PC-9 (cell line): ENCODE data around the gene CHEK2. TPM values are rescaled to one million over a fixed set of nuclear protein-coding genes. Genes with fewer than 3 reads are reported as not detected.

Experiments
- BruUV-seq: library from RNA; stranded (reverse); fragments of 400-500 nt; replicated peaks from 2 replicates; lab custom pipeline; 2021; lab: Mats Ljungman, UMichigan
- CTCF ChIA-PET: fragments of 300-600 bp; sonication (Branson Sonifier 250); formaldehyde crosslinking; loops from one replicate; lab custom pipeline; 2022; ENCODE audit warnings: antibody characterized with exemption; lab: Charles Lee
- POLR2A ChIA-PET: fragments of 300-600 bp; sonication (Branson Sonifier 250); formaldehyde crosslinking; loops from one replicate; lab custom pipeline; 2022; ENCODE audit warnings: antibody characterized with exemption; ENCODE audit not compliant: unreplicated experiment; lab: Charles Lee
- DNase-seq, 2 experiments: peaks; one replicate each; pipeline versions ENCODE4 v3.0.0 to v3.0.0-alpha.2; 2015 to 2022; ENCODE audit warnings: mixed read lengths in 1 of 2
- H2AFZ ChIP-seq: fragments of 200-600 bp; sonication (generic); 2 replicates; pipeline ENCODE4 v1.8.1; 2017; ENCODE audit warnings: antibody characterized with exemption
- H3F3A ChIP-seq: fragments of 200-600 bp; sonication (generic); 2 replicates; pipeline ENCODE4 v1.8.1; 2017; ENCODE audit warnings: antibody characterized with exemption, mild to moderate bottlenecking, low read depth; ENCODE audit not compliant: insufficient read depth
- H3K27ac ChIP-seq: fragments of 200-600 bp; sonication (generic); 2 replicates; pipeline ENCODE4 v1.6.1; 2016; ENCODE audit warnings: mixed run types
- H3K27me3 ChIP-seq: fragments of 200-600 bp; sonication (generic); 2 replicates; pipeline ENCODE4 v1.6.1; 2016; ENCODE audit warnings: low read depth, mixed run types; ENCODE audit not compliant: insufficient read depth
- H3K36me3 ChIP-seq: fragments of 200-600 bp; sonication (generic); 2 replicates; pipeline ENCODE4 v1.6.1; 2016; ENCODE audit warnings: low read depth, mixed run types
- H3K4me1 ChIP-seq: fragments of 200-600 bp; sonication (generic); replicated peaks from 2 replicates; pipeline ENCODE4 v1.6.1; 2016; ENCODE audit warnings: mixed run types; ENCODE audit not compliant: insufficient read depth
- H3K4me2 ChIP-seq: fragments of 200-600 bp; sonication (generic); 2 replicates; pipeline ENCODE4 v1.6.1; 2017; ENCODE audit warnings: mixed run types
- H3K4me3 ChIP-seq: fragments of 200-600 bp; sonication (generic); 2 replicates; pipeline ENCODE4 v1.6.1; 2016; ENCODE audit warnings: mixed run types
- H3K79me2 ChIP-seq: fragments of 200-600 bp; sonication (generic); 2 replicates; pipeline ENCODE4 v1.6.1; 2017; ENCODE audit warnings: low read depth, mixed run types
- H3K9me2 ChIP-seq: fragments of 200-600 bp; sonication (generic); 2 replicates; pipeline ENCODE4 v1.8.1; 2017; ENCODE audit warnings: mild to moderate bottlenecking; ENCODE audit not compliant: insufficient read depth
- H3K9me3 ChIP-seq: fragments of 200-600 bp; sonication (generic); 2 replicates; pipeline ENCODE4 v1.8.1; 2016; ENCODE audit warnings: low read depth; ENCODE audit not compliant: insufficient read depth
- H4K20me1 ChIP-seq: fragments of 200-600 bp; sonication (generic); 2 replicates; pipeline ENCODE4 v1.8.1; 2017; ENCODE audit not compliant: insufficient read depth
- EZH2 ChIP-seq: fragments of 200-600 bp; sonication (generic); IDR thresholded peaks from 2 replicates; pipeline ENCODE4 v1.8.0; 2017; ENCODE audit warnings: antibody characterized with exemption, low read depth
- intact Hi-C: fragments of 100-400 bp; cut with micrococcal nuclease; formaldehyde crosslinking; loops from one replicate; pipeline ENCODE4 v1.10.0; 2022; ENCODE audit not compliant: unreplicated experiment
- total RNA-seq: library from RNA; stranded (reverse); gene quantifications from 2 replicates; pipeline ENCODE4 v1.2.3, GENCODE V29; 2021
- TF ChIP-seq, protein P1 (sequence below): fragments of 200-600 bp; sonication (generic); conservative IDR thresholded peaks from 2 replicates; pipeline ENCODE4 v1.6.1; 2017; ENCODE audit warnings: mixed run types, antibody characterized with exemption, mild to moderate bottlenecking, moderate library complexity

CHEK2 gene
- total RNA-seq, 1 experiment from 2014 or later: 32.8 TPM

DNA sequence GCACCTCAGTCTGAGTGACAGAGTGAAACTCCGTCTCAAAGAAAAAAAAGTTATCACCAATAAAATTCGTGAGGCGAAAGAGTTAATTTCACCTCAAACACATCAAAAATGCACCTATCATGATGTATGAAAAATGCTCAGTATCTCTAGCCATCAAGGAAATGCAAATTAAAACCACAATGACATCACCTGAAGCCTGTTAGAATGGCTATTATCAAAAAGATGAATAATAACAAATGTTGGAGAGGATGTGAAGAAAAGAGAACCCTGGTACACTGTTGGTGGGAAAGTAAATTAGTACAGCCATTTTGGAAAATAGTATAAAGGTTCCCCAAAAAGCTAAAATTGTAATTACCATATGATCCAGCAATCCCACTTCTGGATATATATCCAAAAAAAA, 23.6 kb downstream of the CHEK2 start:
- Histone ChIP-seq H3K9me3 (no peaks in the 10 kb centered on the region), H2AFZ (no peak overlapping the region), H3K36me3 (no peaks in the 10 kb centered on the region), H3K27ac (no peak overlapping the region), H3K4me3 (no peak overlapping the region), H4K20me1 (no peaks in the 10 kb centered on the region), H3K27me3 (no peaks in the 10 kb centered on the region), H3K4me2 (no peak overlapping the region), H3K4me1 (no peaks in the 10 kb centered on the region), H3K9me2 (no peaks in the 10 kb centered on the region), H3F3A (peaks cover 5% of the 10 kb centered on the region; the same call in 1 of the 2 replicates), H3K79me2 (no peaks in the 10 kb centered on the region)
- intact Hi-C loops: no loop called here
- no TSS peak for BruUV-seq
- no peak for TF ChIP-seq EZH2
- TF ChIP-seq, protein P1, sequence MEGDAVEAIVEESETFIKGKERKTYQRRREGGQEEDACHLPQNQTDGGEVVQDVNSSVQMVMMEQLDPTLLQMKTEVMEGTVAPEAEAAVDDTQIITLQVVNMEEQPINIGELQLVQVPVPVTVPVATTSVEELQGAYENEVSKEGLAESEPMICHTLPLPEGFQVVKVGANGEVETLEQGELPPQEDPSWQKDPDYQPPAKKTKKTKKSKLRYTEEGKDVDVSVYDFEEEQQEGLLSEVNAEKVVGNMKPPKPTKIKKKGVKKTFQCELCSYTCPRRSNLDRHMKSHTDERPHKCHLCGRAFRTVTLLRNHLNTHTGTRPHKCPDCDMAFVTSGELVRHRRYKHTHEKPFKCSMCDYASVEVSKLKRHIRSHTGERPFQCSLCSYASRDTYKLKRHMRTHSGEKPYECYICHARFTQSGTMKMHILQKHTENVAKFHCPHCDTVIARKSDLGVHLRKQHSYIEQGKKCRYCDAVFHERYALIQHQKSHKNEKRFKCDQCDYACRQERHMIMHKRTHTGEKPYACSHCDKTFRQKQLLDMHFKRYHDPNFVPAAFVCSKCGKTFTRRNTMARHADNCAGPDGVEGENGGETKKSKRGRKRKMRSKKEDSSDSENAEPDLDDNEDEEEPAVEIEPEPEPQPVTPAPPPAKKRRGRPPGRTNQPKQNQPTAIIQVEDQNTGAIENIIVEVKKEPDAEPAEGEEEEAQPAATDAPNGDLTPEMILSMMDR: no peak
- DNase-seq: no peak
- ChIA-PET CTCF (no interaction called here), POLR2A (no interaction called here)

DNA sequence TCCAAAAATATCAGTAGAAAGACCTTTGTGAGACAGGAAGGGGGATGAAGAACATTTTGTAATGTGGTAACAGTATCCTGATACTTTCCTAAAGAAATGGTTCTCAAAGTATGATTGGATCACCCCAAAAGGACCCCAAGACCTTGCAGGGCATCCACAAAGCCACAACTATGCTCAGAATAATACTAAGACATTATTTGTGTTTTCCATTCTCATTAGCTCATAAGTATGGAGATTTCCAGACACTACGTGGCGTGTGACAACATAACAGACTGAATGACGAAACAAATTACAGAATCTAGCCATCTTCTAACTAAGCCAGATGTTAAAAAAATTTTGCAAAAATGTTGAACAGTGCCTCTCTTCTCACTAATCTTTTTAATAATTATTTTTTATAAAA, 24.9 kb downstream of the CHEK2 start:
- CTCF ChIA-PET: no interaction called here

DNA sequence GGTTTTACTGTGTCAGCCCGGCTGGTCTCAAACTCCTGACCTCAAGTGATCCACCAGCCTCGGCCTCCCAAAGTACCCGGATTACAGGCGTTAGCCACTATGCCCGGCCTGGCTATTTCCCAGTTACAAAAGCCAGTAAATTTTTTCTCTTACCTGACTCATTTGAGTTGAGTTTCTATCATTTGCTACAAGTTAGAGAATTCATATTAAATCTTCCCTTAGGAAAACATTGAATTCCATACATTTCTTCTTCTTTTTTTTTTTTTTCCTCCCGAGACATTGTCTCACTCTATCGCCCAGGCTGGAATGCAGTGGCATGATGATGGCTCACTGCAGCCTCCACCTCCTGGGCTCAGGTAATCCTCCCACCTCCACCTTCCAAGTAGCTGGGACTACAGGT, 26.0 kb downstream of the CHEK2 start:
- Histone ChIP-seq H3K79me2 (no peaks in the 10 kb centered on the region), H3K27ac (no peak overlapping the region), H3K27me3 (no peaks in the 10 kb centered on the region), H3K4me3 (no peak overlapping the region), H3K4me2 (no peak overlapping the region), H4K20me1 (no peaks in the 10 kb centered on the region), H3K36me3 (no peaks in the 10 kb centered on the region), H3K9me2 (no peaks in the 10 kb centered on the region), H3K4me1 (peaks cover 13% of the 10 kb centered on the region), H3K9me3 (no peaks in the 10 kb centered on the region), H3F3A (peaks cover 24% of the 10 kb centered on the region), H2AFZ (no peak overlapping the region)
- DNase-seq: no peak
- POLR2A ChIA-PET: no interaction called here
- no peak for TF ChIP-seq EZH2
- TF ChIP-seq, protein P1: no peak
- no TSS peak for BruUV-seq
- CTCF ChIA-PET: no interaction called here
- intact Hi-C loops: no loop called here

More for the DNA sequence above, 24.9 kb downstream of the CHEK2 start:
- Histone ChIP-seq H2AFZ (no peak overlapping the region), H4K20me1 (no peaks in the 10 kb centered on the region), H3K79me2 (no peaks in the 10 kb centered on the region), H3K4me3 (no peak overlapping the region), H3K27ac (no peak overlapping the region), H3K27me3 (no peaks in the 10 kb centered on the region), H3K4me1 (peaks cover 6% of the 10 kb centered on the region), H3K9me2 (no peaks in the 10 kb centered on the region), H3K4me2 (no peak overlapping the region), H3K36me3 (no peaks in the 10 kb centered on the region), H3K9me3 (no peaks in the 10 kb centered on the region), H3F3A (peaks cover 18% of the 10 kb centered on the region; the same call in 1 of the 2 replicates)
- POLR2A ChIA-PET: no interaction called here
- DNase-seq: no peak
- intact Hi-C loops: no loop called here
- BruUV-seq: no TSS peak
- TF ChIP-seq EZH2: no peak
- TF ChIP-seq, protein P1: no peak
